Measurements from ENCODE around the gene SAA1.

GRCh38 chr11:18264035-18264434 is 2.0 kb upstream of the SAA1 start:
- TF ChIP-seq EZH2 (IDR thresholded peaks at IDR 0.05; ENCODE audit: insufficient read depth, poor library complexity, severe bottlenecking) (no peak), EZH2phosphoT487 (IDR thresholded peaks at IDR 0.05; ENCODE audit: insufficient read depth, low read depth) (no peak)

All from GM23248 (cell line).